HG02763 (cell line): ENCODE data around the gene GNB2.
A peak's percentile ranks its signal among the peaks of the same experiment; 100 is the strongest.
"Not testable (repeated sequence)": the region's sequence is repeated elsewhere in the genome, so short reads cannot be mapped to it uniquely, and the experiment has no call there.

ENCODE experiments used
- ATAC-seq: cut with Tn5 transposase; IDR thresholded peaks from one replicate; pipeline ENCODE4 v1.9.1; 2021; ENCODE audit warnings: mild to moderate bottlenecking, moderate library complexity; ENCODE audit not compliant: unreplicated experiment

The GNB2 gene

GRCh38 chr7:100662194-100662776, 11.3 kb upstream of the GNB2 start:
- ATAC-seq = not testable (repeated sequence)

GRCh38 chr7:100665168-100665726, 8.3 kb upstream of the GNB2 start:
- ATAC-seq = no peak

- no peak for ATAC-seq
Measured at GRCh38 chr7:100667331-100668068, 6.0 kb upstream of the GNB2 start.

- ATAC-seq = no peak
Measured at GRCh38 chr7:100668069-100668449, 5.5 kb upstream of the GNB2 start.

GRCh38 chr7:100669106-100669505, 4.4 kb upstream of the GNB2 start:
- not testable (repeated sequence) for ATAC-seq

GRCh38 chr7:100670074-100670473, 3.5 kb upstream of the GNB2 start:
- no peak for ATAC-seq

- no peak for ATAC-seq
Measured at GRCh38 chr7:100671353-100672327, 1.9 kb upstream of the GNB2 start.

- peak; percentile 0 for ATAC-seq
Measured at GRCh38 chr7:100673942-100674410, 436 bp downstream of the GNB2 start.

- no peak for ATAC-seq
Measured at GRCh38 chr7:100674411-100675104, 1.0 kb downstream of the GNB2 start.

- no peak for ATAC-seq
Measured at GRCh38 chr7:100675105-100675451, 1.5 kb downstream of the GNB2 start.

GRCh38 chr7:100675581-100676350, 2.2 kb downstream of the GNB2 start:
- peak; percentile 26 for ATAC-seq

- ATAC-seq = no peak
Measured at GRCh38 chr7:100676501-100677306, 3.2 kb downstream of the GNB2 start.

GRCh38 chr7:100677308-100678267, 4.0 kb downstream of the GNB2 start:
- ATAC-seq = no peak

- ATAC-seq = no peak
Measured at GRCh38 chr7:100678291-100678984, 4.9 kb downstream of the GNB2 start.

- ATAC-seq = no peak
Measured at GRCh38 chr7:100679129-100679926, 5.8 kb downstream of the GNB2 start.

GRCh38 chr7:100679927-100680575, 6.5 kb downstream of the GNB2 start:
- ATAC-seq = no peak
